RWPE1 (cell line): ENCODE measurements around the gene GYPC.
"Not testable (repeated sequence)": the region's sequence is repeated elsewhere in the genome, so short reads cannot be mapped to it uniquely, and the experiment has no call there.

ENCODE experiments used
- CTCF ChIA-PET: fragments of 350-600 bp; sonication (Branson Sonifier 250); formaldehyde crosslinking; extraction: SDS; loops from one replicate; lab custom pipeline; 2021; lab: Yijun Ruan, JAX
- POLR2A ChIA-PET: fragments of 400-600 bp; formaldehyde crosslinking; extraction: SDS; loops from one replicate; lab custom pipeline; 2020; ENCODE audit warnings: antibody characterized with exemption; ENCODE audit not compliant: low non-redundant PET; lab: Yijun Ruan, JAX
- DNase-seq: peaks from one replicate; pipeline ENCODE4 v3.0.0; 2012; ENCODE audit warnings: low spot score
- H3K27ac ChIP-seq: fragments of 450-650 bp; 2 replicates; pipeline ENCODE4 v1.5.1; 2017
- CTCF ChIP-seq: fragments of 450-650 bp; conservative IDR thresholded peaks from 2 replicates; pipeline ENCODE4 v1.5.1; 2017; ENCODE audit warnings: low read depth, mild to moderate bottlenecking

GYPC gene

GRCh38 chr2:126704434-126705160, 48.6 kb downstream of the GYPC start:
- ChIA-PET CTCF (no interaction called here), POLR2A (no interaction called here)
- TF ChIP-seq CTCF = no peak
- no peak overlapping the region for H3K27ac ChIP-seq
- DNase-seq = no peak

DNA sequence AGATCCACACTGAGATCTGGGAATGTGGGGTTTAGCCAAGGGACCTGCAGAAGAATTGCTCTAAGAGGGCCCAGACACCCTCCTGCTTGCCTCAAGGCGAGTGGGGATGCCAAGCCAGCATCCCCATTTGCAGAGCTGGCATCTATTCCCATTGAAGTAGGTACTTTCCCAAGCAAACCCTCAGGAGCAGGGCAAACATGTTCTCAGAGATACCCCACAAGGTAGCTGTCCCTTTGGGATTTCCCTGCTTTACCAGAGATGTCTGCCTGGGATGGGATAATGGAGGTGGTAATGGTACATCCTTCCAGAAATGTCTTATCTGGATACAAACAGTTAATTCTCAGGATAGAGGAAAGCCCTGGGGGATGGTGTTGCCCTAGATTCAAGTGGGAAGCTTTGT, 51.2 kb downstream of the GYPC start:
- DNase-seq = no peak
- H3K27ac ChIP-seq = no peak overlapping the region
- ChIA-PET POLR2A (no interaction called here), CTCF (interaction anchor here (0.5 kb wide), 1 partner anchor 1527 kb away, joined by 3 read pairs; no protein-coding TSS in a partner anchor)
- TF ChIP-seq CTCF = no peak

GRCh38 chr2:126707941-126708340, 52.0 kb downstream of the GYPC start:
- DNase-seq = no peak
- CTCF ChIA-PET = no interaction called here
- POLR2A ChIA-PET = no interaction called here
- H3K27ac ChIP-seq = no peak overlapping the region
- no peak for TF ChIP-seq CTCF

DNA sequence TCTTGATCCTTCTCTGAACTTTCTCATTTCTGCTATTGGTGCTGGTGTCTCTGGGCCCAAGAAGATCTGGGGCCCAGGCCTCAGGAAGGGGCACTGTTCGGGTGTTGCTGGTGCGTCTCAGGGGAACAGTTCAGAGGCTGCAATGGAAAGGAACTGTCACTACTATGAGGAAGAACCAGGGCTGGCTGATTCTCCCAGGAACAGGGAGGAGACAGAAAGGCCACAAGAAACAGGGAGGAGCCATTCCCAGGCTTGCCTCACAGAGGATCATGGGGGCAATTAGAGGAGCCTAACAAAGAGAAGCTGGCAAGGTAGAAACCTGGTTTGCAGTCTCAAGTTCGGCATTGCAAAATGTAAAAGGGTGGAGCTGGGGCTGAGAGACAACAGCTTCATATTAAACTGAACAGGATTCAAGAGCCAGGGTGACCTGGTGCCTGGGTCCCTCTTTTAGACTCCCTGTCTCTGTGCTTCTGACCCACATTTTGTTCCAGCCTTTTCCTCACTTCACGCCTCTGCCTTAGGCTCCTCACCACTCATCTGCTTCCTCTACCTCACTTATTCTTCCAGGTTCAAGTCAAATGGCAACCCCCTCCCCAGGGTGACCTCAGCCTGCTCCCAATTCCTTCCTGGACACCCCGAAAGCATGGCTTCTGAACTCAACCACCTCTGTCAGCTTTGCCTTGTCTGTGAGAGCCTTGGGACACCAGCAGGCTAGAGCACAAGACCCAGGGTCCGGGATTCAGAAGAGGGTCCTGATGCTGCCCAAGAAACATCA, 58.4 kb downstream of the GYPC start:
- no peak for TF ChIP-seq CTCF
- ChIA-PET POLR2A (no interaction called here), CTCF (interaction anchor here (0.6 kb wide), 1 partner anchor 1816 kb away, joined by 4 read pairs; no protein-coding TSS in a partner anchor)
- no peak overlapping the region for H3K27ac ChIP-seq
- no peak for DNase-seq

DNA sequence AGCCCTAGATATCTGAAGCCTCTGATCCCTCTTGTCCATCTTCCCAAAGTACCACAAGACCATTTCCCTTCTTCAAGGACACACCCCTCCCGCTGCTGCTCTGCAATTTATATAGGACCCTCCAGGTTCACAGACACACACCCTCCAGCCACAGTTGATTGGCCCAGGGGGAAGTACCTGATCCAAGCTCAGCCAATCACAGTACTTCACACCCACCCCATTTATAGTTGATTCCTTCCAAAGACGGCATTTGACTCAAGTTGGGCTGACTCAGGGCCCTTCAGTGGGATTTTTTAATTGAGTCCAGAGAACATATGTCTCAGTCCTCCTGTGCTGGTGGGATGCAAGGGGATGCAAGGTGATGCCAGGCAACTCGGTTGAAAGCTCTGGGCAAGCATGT, 59.2 kb downstream of the GYPC start:
- no peak for DNase-seq
- no peak overlapping the region for H3K27ac ChIP-seq
- ChIA-PET POLR2A (no interaction called here), CTCF (no interaction called here)
- no peak for TF ChIP-seq CTCF

DNA sequence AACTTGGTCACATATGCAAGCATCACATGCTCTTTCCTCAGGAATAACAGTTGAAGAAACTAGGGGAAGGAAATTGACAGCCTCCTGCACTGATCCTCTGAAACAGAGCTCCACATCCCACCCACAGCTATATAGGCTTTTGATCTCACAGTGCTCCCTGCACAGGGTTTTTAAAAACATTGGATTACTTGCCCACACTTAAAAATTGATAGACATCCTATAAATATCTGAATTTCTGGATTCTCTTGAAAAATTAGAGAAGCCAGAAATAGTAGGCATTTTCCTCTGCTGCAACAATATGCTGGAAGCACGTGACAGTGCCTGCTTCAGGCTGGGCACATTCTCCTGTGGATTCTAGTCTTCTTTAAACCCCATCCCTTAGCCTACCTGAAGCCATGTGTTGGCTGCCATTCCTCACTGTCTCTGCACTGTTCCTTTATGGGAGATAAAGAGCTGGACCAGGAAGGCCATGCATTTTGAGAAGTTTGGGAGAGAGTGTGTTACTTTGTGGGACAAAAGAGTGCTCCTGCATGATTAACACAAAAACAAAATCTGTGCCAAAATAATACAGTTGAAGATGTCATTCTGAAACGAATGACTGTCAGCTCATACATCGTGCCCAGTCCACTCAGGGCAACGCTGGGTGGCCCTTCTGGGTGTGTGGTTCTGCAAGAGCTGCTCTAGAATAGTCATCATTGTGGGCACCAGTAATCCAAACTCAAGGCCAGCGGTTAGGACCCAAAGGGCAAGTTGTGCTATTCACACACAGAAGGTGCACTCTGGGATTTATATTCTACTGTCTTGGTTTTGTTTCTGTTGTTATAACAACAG, 59.8 kb downstream of the GYPC start:
- TF ChIP-seq CTCF = no peak
- CTCF ChIA-PET = no interaction called here
- no peak for DNase-seq
- H3K27ac ChIP-seq = no peak overlapping the region
- POLR2A ChIA-PET = no interaction called here

DNA sequence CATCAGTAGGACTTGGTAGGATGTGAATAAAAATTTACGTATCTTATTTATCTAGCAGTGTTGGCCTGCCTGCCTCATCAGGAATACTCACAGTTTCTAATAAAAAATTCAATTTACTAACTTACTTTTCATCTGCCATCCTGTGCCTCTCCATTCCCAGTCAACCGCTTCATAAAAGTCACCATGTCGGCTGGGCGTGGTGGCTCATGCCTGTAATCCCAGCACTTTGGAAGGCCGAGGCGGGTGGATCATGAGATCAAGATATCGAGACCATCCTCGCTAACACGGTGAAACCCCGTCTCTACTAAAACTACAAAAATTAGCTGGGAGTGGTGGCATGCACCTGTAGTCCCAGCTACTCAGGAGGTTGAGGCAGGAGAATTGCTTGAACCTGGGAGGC, 61.3 kb downstream of the GYPC start:
- CTCF ChIA-PET, POLR2A ChIA-PET, DNase-seq: not testable (repeated sequence)

More for the DNA sequence above, 61.3 kb downstream of the GYPC start:
- not testable (repeated sequence) for H3K27ac ChIP-seq
